OCI-LY1 (cell line): Measurements from ENCODE around the gene ANXA6.

Source experiments
- EZH2 ChIP-seq: fragments of 200-600 bp; sonication (generic), shearing (Covaris generic); IDR thresholded peaks from 2 replicates; pipeline ENCODE4 v1.8.0; 2017; ENCODE audit warnings: borderline replicate concordance, mixed run types, mild to moderate bottlenecking, antibody characterized with exemption, low read length, moderate library complexity, mixed read lengths
- TF ChIP-seq, protein P1 (sequence below): fragments of 200-600 bp; sonication (generic), shearing (Covaris generic); IDR thresholded peaks from 2 replicates; pipeline ENCODE4 v1.5.1; 2017; ENCODE audit warnings: mild to moderate bottlenecking, antibody characterized with exemption, low read length, moderate library complexity, mixed read lengths

DNA sequence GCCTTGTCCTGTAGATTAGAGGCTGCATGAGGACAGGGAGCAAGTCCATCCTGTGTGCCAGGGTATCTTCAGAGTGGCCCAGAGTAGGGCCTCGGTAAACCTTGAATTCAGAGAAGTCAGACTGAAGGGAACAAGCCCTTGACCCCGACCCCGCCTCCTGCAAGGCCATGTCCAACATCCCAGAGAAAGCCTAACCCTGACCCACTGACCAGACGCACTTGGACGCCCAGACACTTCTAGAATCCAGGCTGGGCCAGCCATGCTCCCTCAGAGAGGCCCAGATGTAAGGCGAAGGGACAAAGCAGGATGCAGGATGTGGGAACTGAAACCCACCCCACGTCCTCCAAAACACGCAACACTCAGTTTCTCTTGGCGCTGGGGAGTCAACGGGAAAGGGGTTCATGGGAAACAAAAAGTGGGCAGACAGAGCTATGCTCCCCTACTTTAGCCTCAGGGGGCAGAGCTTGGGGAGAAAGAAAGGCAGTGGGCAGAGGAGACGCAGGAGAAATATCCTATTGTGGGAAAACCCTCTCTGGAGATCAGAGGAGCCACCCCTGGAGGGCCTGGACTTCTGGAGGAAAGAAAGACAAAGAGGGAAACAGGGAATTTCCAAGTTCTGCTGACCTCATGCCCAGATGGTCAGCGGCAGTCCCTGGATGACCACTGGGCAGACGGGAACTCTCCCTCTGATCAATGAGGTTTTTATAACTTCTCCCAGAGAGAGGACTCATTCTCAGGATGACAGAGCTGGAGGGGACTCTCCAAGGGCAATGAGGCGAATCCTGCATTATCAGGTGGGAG is 89.7 kb downstream of the ANXA6 start:
- TF ChIP-seq, protein P1, sequence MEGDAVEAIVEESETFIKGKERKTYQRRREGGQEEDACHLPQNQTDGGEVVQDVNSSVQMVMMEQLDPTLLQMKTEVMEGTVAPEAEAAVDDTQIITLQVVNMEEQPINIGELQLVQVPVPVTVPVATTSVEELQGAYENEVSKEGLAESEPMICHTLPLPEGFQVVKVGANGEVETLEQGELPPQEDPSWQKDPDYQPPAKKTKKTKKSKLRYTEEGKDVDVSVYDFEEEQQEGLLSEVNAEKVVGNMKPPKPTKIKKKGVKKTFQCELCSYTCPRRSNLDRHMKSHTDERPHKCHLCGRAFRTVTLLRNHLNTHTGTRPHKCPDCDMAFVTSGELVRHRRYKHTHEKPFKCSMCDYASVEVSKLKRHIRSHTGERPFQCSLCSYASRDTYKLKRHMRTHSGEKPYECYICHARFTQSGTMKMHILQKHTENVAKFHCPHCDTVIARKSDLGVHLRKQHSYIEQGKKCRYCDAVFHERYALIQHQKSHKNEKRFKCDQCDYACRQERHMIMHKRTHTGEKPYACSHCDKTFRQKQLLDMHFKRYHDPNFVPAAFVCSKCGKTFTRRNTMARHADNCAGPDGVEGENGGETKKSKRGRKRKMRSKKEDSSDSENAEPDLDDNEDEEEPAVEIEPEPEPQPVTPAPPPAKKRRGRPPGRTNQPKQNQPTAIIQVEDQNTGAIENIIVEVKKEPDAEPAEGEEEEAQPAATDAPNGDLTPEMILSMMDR = no peak
- TF ChIP-seq EZH2 = no peak
